Smooth muscle cell of the brain vasculature (primary cell): ENCODE data around the gene ZC3H18.
"Not testable (repeated sequence)": the region's sequence is repeated elsewhere in the genome, so short reads cannot be mapped to it uniquely, and the experiment has no call there.

Source experiments
- DNase-seq: peaks from one replicate; pipeline ENCODE4 v3.0.0-alpha.2; 2012; ENCODE audit warnings: low read depth, low spot score

Gene ZC3H18

GRCh38 chr16:88602091-88602490 is 31.9 kb downstream of the ZC3H18 start:
- no peak for DNase-seq

- DNase-seq: no peak
These were observed 35.3 kb downstream of the ZC3H18 start for GRCh38 chr16:88605186-88606147.

GRCh38 chr16:88606148-88606757 is 36.0 kb downstream of the ZC3H18 start:
- DNase-seq: no peak

GRCh38 chr16:88608076-88608475 is 37.9 kb downstream of the ZC3H18 start:
- DNase-seq: no peak

- DNase-seq: not testable (repeated sequence)
These were observed 39.2 kb downstream of the ZC3H18 start for GRCh38 chr16:88609426-88609825.

- DNase-seq: no peak
These were observed 39.9 kb downstream of the ZC3H18 start for GRCh38 chr16:88610080-88610479.

- DNase-seq: no peak
These were observed 41.0 kb downstream of the ZC3H18 start for GRCh38 chr16:88610909-88611812.

- no peak for DNase-seq
These were observed 43.1 kb downstream of the ZC3H18 start for GRCh38 chr16:88613293-88613692.

GRCh38 chr16:88613911-88614817 is 44.0 kb downstream of the ZC3H18 start:
- DNase-seq: no peak

GRCh38 chr16:88614818-88615580 is 44.8 kb downstream of the ZC3H18 start:
- DNase-seq: no peak

GRCh38 chr16:88616320-88616719 is 46.1 kb downstream of the ZC3H18 start:
- no peak for DNase-seq

- DNase-seq: no peak
These were observed 46.5 kb downstream of the ZC3H18 start for GRCh38 chr16:88616736-88617135.

GRCh38 chr16:88617268-88618031 is 47.2 kb downstream of the ZC3H18 start:
- no peak for DNase-seq

- DNase-seq: no peak
These were observed 48.2 kb downstream of the ZC3H18 start for GRCh38 chr16:88618182-88618955.

- DNase-seq: no peak
These were observed 48.9 kb downstream of the ZC3H18 start for GRCh38 chr16:88618956-88619667.

- no peak for DNase-seq
These were observed 49.9 kb downstream of the ZC3H18 start for GRCh38 chr16:88619859-88620815.

GRCh38 chr16:88622125-88622524 is 51.9 kb downstream of the ZC3H18 start:
- no peak for DNase-seq
